Ammon's horn (tissue), 1 donor: Measurements from ENCODE around the gene OR9A4.

Experiments used
- DNase-seq: peaks from one replicate; pipeline ENCODE4 v3.0.0-alpha.2; 2016; ENCODE audit warnings: low spot score

The OR9A4 gene

DNA sequence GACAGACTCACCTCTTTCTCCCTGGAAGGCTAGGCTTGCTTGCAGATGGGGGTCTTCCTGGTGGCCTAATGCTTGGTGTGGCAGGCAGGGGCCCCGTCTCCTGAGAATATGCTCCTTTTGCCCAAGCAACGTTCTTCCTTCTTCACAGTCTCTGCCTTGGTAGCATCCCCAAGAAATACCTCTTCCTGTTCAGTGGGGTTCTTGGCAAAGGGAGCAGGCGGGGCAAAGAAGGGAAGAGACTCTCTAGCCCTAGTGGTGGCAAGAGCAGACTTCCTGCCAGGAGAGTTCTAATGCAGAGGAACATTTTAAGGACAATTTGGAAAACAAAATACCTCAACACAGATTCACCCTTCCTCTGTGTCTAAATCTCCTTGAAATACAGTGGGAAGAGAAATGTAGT, 30.6 kb downstream of the OR9A4 start, which contains the start of gene CLEC5A:
CLEC5A (minus strand) TSS at position 179 of the 400 bp plus-strand sequence. CDS start 682 bp downstream, outside the sequence.
- no peak for DNase-seq

DNA sequence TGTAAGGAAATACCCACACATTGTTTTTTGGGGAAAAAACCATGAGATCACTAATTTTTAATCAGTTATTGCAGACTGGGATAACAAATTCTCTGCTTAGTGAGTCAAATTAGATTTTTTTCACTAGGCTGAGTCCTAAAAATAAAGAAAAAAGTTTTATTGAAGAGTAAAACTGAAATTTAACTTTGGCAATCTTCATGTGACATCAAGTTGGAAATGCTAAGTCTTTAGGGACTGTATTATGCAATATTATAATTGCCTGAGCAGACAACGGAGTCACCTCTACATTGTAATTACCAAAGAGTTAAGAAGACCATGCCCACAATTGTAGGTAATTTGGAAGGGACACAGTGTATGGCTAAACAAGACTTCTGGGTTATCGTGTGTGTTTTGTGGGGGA, 32.8 kb downstream of the OR9A4 start:
- DNase-seq, result no peak

DNA sequence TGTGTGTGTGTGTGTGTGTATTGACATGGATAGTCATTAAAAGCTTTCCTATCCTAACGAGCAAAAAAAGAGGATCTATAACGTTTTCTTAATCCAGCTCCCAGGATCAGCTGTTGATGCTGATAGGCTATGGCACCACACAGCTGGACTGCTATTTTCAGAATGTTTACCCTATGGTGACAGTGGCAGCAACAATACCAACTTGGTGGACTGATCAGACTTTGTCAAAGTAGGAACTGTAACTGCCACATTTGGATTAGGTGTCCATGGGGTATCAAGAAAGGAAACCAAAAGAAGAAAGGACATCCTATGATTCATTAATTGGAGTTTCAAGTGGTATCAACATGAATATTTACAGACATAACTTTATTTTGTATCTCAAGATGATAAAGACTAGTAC, 33.3 kb downstream of the OR9A4 start:
- no peak for DNase-seq

DNA sequence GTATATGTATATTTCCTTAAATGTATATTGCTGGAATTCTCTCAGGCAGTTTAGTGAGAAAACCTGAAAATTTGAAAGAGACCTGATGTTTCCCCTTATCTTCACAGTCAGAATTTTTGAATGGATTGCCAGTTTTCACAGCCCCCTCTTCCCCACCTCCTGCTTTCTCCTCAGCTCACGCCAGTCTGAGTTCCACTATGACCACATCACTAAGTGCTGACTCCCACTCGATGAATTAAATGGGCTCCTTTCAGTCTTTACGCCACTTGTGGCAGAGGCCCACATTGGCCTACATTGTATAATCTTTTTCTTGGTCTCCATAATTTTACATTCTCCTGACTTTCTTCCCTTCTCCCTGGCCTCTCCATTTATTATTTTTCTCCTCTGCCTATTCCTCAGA, 33.7 kb downstream of the OR9A4 start:
- DNase-seq, result no peak

DNA sequence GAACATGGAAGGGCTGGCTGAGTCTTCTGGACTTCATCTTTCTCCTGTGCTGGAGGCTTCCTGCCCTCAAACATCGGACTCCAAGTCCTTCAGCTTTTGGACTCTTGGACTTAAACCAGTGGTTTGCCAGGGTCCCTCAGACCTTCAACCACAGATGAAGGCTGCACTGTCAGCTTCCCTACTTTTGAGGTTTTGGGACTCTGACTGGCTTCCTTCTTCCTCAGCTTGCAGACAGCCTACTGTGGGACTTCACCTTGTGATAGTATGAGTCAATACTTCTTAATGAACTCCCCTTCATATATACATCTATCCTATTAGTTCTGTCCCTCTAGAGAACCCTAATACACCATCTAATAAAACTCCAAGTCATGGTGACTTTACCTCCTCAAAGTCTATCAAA, 34.6 kb downstream of the OR9A4 start:
- peak; percentile 30 for DNase-seq

DNA sequence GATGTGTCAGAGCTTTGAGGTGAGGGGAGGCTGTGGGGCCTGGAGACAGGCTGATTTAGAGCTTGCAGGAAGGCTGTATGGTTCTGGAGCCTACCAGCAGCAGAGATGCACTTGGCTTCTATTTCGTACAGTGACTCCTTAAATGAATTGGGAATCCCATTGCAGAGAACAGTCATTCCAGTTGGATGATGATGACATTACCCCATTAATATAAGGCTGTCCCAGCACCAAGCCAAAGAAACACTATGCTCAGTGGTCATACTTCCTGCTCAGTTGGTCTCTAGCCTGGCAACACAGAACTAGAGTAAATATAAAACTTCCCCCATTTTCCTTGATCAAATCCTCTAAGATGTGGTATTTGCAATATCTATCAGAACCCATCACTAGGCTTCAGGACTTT, 36.3 kb downstream of the OR9A4 start:
- DNase-seq, result no peak

DNA sequence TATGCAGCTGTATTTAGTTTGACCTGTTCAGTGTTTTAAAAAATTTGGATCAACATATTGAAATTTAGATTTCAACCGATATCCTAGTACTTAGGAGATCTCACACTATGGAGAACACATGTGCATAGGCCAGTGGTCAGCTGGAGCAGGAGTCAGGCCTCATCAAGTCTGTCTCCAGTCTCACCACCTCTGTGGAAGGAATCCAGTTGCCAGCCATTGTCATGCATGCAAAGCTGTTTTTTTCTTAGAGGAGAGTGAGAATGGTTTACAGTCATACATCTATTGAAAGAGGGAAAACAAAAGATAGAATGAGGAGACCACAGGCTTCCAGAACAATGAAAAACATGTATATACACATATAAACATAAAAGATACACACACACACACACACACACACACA, 38.1 kb downstream of the OR9A4 start:
- DNase-seq, result no peak

DNA sequence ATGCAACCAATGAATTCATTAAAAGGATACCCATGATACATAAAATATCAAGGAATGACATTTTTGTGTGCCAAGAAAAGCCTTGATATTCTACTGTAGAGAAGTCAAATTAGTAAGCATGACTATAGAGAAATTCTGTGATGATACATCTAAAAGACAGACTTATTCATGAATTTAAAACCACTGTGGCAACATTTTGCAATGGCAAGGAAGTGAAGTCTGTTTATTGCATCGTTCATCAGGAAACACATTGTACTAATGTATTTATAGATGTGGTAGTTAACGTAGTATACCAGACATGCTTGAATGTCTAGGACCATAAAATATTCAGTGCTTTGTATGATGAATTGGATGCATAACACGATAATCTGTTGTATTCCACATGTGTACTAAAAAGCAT, 39.9 kb downstream of the OR9A4 start:
- DNase-seq, result peak; percentile 40

DNA sequence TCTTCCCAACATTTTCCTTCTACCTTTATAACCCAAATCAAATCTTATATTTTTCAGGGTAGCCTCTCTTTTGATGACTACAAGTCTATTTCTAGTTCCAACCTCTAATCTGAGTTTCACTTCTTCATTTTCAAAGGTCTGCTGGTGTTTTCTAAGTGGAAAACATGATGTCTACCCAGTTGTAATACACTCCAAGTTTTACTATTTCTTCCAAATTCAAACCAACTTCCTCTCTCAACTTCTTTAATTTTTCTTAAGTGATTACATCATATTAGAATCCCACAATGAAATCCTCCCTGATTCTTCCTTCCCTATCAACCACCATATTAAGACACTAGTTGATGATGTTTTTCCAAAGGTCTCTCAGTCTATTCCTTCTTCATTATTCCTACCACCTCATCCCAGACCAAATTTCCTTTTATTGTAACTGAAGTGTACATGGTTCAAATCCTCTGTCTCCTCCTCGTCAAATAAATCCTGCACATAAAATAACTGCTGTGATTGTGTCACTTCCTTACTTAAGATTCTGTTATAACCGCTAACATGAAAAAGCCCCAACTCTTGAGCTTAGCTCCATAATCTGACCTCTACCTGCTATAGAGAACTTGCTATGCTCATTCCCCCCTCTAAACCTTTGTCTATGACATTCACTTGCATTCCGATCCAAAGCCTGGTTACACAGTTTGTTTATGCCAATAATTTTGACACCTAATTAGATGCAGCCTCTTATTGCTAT, 44.7 kb downstream of the OR9A4 start:
- DNase-seq, result peak; percentile 8
